PC-9 (cell line): ENCODE measurements around the gene CCDC92.

ENCODE experiments used
- CTCF ChIP-seq: fragments of 200-600 bp; sonication (generic); conservative IDR thresholded peaks from 2 replicates; pipeline ENCODE4 v1.6.1; 2017; ENCODE audit warnings: mixed run types, antibody characterized with exemption, mild to moderate bottlenecking, moderate library complexity
- EZH2 ChIP-seq: fragments of 200-600 bp; sonication (generic); IDR thresholded peaks from 2 replicates; pipeline ENCODE4 v1.8.0; 2017; ENCODE audit warnings: antibody characterized with exemption, low read depth

GRCh38 chr12:123987022-123987421 is 14.4 kb upstream of the CCDC92 start:
- no peak for TF ChIP-seq EZH2
- no peak for TF ChIP-seq CTCF
